ENCODE data around the gene PLCB2.

DNA sequence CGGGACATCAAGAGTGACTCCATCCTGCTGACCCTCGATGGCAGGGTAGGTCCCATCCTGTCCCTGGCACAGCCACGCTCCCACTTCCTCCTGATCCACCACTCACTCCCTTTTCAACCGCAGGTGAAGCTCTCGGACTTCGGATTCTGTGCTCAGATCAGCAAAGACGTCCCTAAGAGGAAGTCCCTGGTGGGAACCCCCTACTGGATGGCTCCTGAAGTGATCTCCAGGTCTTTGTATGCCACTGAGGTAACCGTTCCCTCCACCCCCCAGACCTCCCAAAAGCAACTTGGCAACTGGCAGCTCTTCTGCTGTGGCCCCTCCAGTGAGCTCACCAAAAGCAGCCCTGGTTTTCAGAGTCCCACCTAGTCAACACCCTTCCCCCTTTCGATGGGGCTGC, 34.3 kb downstream of the PLCB2 start:
- TF ChIP-seq, protein P1, sequence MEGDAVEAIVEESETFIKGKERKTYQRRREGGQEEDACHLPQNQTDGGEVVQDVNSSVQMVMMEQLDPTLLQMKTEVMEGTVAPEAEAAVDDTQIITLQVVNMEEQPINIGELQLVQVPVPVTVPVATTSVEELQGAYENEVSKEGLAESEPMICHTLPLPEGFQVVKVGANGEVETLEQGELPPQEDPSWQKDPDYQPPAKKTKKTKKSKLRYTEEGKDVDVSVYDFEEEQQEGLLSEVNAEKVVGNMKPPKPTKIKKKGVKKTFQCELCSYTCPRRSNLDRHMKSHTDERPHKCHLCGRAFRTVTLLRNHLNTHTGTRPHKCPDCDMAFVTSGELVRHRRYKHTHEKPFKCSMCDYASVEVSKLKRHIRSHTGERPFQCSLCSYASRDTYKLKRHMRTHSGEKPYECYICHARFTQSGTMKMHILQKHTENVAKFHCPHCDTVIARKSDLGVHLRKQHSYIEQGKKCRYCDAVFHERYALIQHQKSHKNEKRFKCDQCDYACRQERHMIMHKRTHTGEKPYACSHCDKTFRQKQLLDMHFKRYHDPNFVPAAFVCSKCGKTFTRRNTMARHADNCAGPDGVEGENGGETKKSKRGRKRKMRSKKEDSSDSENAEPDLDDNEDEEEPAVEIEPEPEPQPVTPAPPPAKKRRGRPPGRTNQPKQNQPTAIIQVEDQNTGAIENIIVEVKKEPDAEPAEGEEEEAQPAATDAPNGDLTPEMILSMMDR (IDR thresholded peaks at IDR 0.05), result no peak
- no peak for TF ChIP-seq POLR2A (IDR thresholded peaks at IDR 0.05)

Measured in lower leg skin (tissue), 3 donors.